ENCODE data around the gene MEX3A. TPM values are rescaled to one million over a fixed set of nuclear protein-coding genes. Genes with fewer than 3 reads are reported as not detected.
"Not testable (repeated sequence)": the region's sequence is repeated elsewhere in the genome, so short reads cannot be mapped to it uniquely, and the experiment has no call there.

MEX3A gene
- total RNA-seq, 3 donors from 2014 or later (not counting 1 experiment from before 2014, with no cell fraction given): 0.05 to 0.16 (median 0.14) TPM

GRCh38 chr1:156048663-156049258 lies 33.5 kb downstream of the MEX3A start:
- ATAC-seq (no peak), DNase-seq (no peak)
- H3K27me3 Mint-ChIP-seq (ENCODE audit: low read depth in 2 of 2): no peaks in the 10 kb centered on the region
- Histone ChIP-seq H3K9me3 (ENCODE audit: control insufficient read depth, insufficient read depth, low read length) (no peaks in the 10 kb centered on the region), H3K27me3 (ENCODE audit: control insufficient read depth, insufficient read depth, low read length) (no peaks in the 10 kb centered on the region), H3K4me3 (ENCODE audit: low read length) (no peak overlapping the region), H3K36me3 (ENCODE audit: control insufficient read depth, insufficient read depth, low read length) (peaks cover 16% of the 10 kb centered on the region), H3K27ac (ENCODE audit: low read length) (no peak overlapping the region), H3K4me1 (ENCODE audit: control insufficient read depth, insufficient read depth, low read length) (peaks cover 15% of the 10 kb centered on the region)
- no peak overlapping the region for H3K27ac Mint-ChIP-seq
- H3K9me3 Mint-ChIP-seq: no peaks in the 10 kb centered on the region
- no peak overlapping the region for H3K4me3 Mint-ChIP-seq
- no peak for TF ChIP-seq CTCF (IDR thresholded peaks at IDR 0.05)
- H3K4me1 Mint-ChIP-seq: peaks cover 12 to 19% of the 10 kb centered on the region in 2 donors
- 94% methylated on average over 3 of the region's 3 CpGs for WGBS (ENCODE audit: insufficient coverage)
- H3K36me3 Mint-ChIP-seq: no peaks in the 10 kb centered on the region
- intact Hi-C loops (cut with micrococcal nuclease): no loop called here

DNA sequence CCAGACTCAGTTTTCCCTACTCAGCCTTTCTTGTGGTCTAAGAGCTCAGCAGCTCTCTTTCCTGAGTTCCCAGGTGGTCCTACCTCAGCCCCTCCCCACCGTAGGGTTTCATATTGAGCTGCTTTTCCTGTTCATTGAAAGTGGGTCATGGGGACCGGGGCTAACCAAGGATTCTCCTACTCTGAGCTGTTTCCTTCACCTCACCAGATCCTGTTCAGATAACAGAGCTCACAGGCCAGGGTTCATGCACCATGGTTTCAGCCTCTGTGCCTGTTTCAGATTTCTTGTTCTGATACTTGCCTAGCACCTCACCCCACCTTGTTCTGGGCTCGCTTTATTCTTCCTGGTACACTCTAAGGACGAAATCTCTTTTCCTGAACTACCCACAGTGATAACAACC lies 37.2 kb downstream of the MEX3A start:
- H3K27me3 Mint-ChIP-seq (ENCODE audit: low read depth in 2 of 2): no peaks in the 10 kb centered on the region
- Histone ChIP-seq H3K27ac (ENCODE audit: low read length) (no peak overlapping the region), H3K4me3 (ENCODE audit: low read length) (no peak overlapping the region), H3K4me1 (ENCODE audit: control insufficient read depth, insufficient read depth, low read length) (peaks cover 5% of the 10 kb centered on the region), H3K36me3 (ENCODE audit: control insufficient read depth, insufficient read depth, low read length) (peaks cover 31% of the 10 kb centered on the region), H3K9me3 (ENCODE audit: control insufficient read depth, insufficient read depth, low read length) (no peaks in the 10 kb centered on the region), H3K27me3 (ENCODE audit: control insufficient read depth, insufficient read depth, low read length) (no peaks in the 10 kb centered on the region)
- H3K4me1 Mint-ChIP-seq: peaks cover 0 to 13% of the 10 kb centered on the region in 2 donors
- ATAC-seq (no peak), DNase-seq (no peak)
- 30% methylated on average over 4 of the region's 4 CpGs for WGBS (ENCODE audit: insufficient coverage)
- intact Hi-C loops (cut with micrococcal nuclease): no loop called here
- TF ChIP-seq CTCF (IDR thresholded peaks at IDR 0.05): no peak
- H3K36me3 Mint-ChIP-seq: no peaks in the 10 kb centered on the region
- no peak overlapping the region for H3K4me3 Mint-ChIP-seq
- H3K9me3 Mint-ChIP-seq: no peaks in the 10 kb centered on the region
- H3K27ac Mint-ChIP-seq: no peak overlapping the region

DNA sequence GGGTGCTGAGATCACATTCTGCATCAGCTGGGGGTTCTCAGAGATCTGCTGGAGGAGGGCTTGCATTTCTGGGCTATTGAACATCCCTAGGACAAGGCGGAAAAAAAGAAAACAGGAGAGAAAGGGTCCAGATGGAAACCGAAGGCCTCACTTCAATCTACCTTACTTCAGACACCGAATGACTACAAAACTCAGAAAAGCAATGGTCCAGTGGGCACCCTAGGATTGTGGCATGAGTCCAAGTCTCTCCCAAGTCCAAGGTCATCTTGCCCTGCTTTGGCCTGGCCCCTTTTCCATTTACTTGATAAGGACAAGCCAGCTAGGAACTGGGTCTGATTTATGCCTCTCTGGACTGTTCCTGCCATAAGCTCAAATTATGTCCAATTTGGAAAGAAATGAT lies 39.4 kb downstream of the MEX3A start:
- Histone ChIP-seq H3K4me3 (ENCODE audit: low read length) (no peak overlapping the region), H3K27me3 (ENCODE audit: control insufficient read depth, insufficient read depth, low read length) (no peaks in the 10 kb centered on the region), H3K36me3 (ENCODE audit: control insufficient read depth, insufficient read depth, low read length) (peaks cover 25% of the 10 kb centered on the region), H3K4me1 (ENCODE audit: control insufficient read depth, insufficient read depth, low read length) (peaks cover 5% of the 10 kb centered on the region), H3K9me3 (ENCODE audit: control insufficient read depth, insufficient read depth, low read length) (no peaks in the 10 kb centered on the region), H3K27ac (ENCODE audit: low read length) (no peak overlapping the region)
- Mint-ChIP-seq H3K36me3 (no peaks in the 10 kb centered on the region), H3K4me3 (no peak overlapping the region), H3K27ac (no peak overlapping the region), H3K27me3 (ENCODE audit: low read depth in 2 of 2) (no peaks in the 10 kb centered on the region), H3K9me3 (no peaks in the 10 kb centered on the region), H3K4me1 (peaks cover 0 to 8% of the 10 kb centered on the region in 2 donors)
- DNase-seq (no peak), ATAC-seq (no peak)
- 90% methylated on average over 3 of the region's 3 CpGs for WGBS (ENCODE audit: insufficient coverage)
- no peak for TF ChIP-seq CTCF (IDR thresholded peaks at IDR 0.05)
- intact Hi-C loops (cut with micrococcal nuclease): no loop called here

DNA sequence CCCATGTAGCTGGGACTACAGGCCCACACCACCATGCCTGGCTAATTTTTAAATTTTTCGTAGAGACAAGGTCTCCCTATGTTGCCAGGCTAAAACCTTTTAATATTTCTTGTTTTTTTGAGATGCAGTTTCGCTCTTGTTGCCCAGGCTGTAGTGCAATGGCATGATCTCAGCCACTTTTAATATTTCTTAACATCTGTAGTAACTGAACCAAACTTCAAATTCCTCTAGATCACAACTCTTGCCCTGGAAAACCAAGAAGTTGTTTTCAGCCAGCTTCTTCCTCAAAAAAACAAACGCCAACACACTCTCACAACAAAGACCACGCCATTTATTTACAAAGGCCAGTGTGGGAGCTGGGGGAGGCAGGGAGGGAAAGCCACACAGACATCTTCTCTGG lies 47.3 kb downstream of the MEX3A start:
- WGBS (ENCODE audit: insufficient coverage): 97% methylated on average over 2 of the region's 4 CpGs
- H3K36me3 Mint-ChIP-seq; intact Hi-C loops (cut with micrococcal nuclease); H3K9me3 ChIP-seq (ENCODE audit: control insufficient read depth, insufficient read depth, low read length); H3K4me3 Mint-ChIP-seq; H3K27me3 ChIP-seq (ENCODE audit: control insufficient read depth, insufficient read depth, low read length); H3K36me3 ChIP-seq (ENCODE audit: control insufficient read depth, insufficient read depth, low read length); H3K27me3 Mint-ChIP-seq (ENCODE audit: low read depth in 2 of 2); DNase-seq; H3K4me3 ChIP-seq (ENCODE audit: low read length); H3K9me3 Mint-ChIP-seq; ATAC-seq; H3K4me1 ChIP-seq (ENCODE audit: control insufficient read depth, insufficient read depth, low read length); H3K27ac Mint-ChIP-seq; H3K27ac ChIP-seq (ENCODE audit: low read length); H3K4me1 Mint-ChIP-seq: not testable (repeated sequence)

Measured in natural killer cell (primary cell).